Activated T-cell treated with anti-CD3 and anti-CD28 coated beads, Interleukin-2, amount 50 U/mL, for 72 hours (primary cell): ENCODE data around the gene IL9R. TPM values are rescaled to one million over a fixed set of nuclear protein-coding genes. Genes with fewer than 3 reads are reported as not detected.

Experiments
- ATAC-seq, 2 donors: fragments of 150-1000 bp; cut with Tn5 transposase; replicated peaks in 1 of 2; 2 replicates each; pipeline ENCODE4 v1.10.0; 2021; ENCODE audit warnings: moderate library complexity in 2 of 2, mild to moderate bottlenecking in 1 of 2
- DNase-seq, 2 donors: peaks; one replicate each; pipeline ENCODE4 v3.0.0; 2021 to 2022; ENCODE audit warnings: mixed read lengths in 1 of 2
- H3K27ac Mint-ChIP-seq: one replicate; pipeline ENCODE4 v1.8.0; 2022; ENCODE audit warnings: mild to moderate bottlenecking, moderate library complexity, mixed read lengths
- H3K27me3 Mint-ChIP-seq: one replicate; pipeline ENCODE4 v1.8.0; 2022; ENCODE audit warnings: low read depth, mixed read lengths
- H3K36me3 Mint-ChIP-seq, 2 donors: one replicate each; pipeline ENCODE4 v1.8.0; 2022; ENCODE audit warnings: mixed read lengths in 2 of 2, mild to moderate bottlenecking in 1 of 2; ENCODE audit not compliant: insufficient read depth in 2 of 2
- H3K4me1 Mint-ChIP-seq: one replicate; pipeline ENCODE4 v1.8.0; 2022; ENCODE audit warnings: low read depth, mixed read lengths
- H3K4me3 Mint-ChIP-seq, 2 donors: one replicate each; pipeline ENCODE4 v1.8.0; 2022; ENCODE audit warnings: mild to moderate bottlenecking in 2 of 2, mixed read lengths in 2 of 2, moderate library complexity in 2 of 2
- H3K9me3 Mint-ChIP-seq, 2 donors: one replicate each; pipeline ENCODE4 v1.8.0; 2022; ENCODE audit warnings: mixed read lengths in 2 of 2
- total RNA-seq, 2 donors: library from RNA; stranded (reverse); gene quantifications; one replicate each; pipeline ENCODE4 v1.2.3, GENCODE V29; 2022

Gene IL9R, protein sequence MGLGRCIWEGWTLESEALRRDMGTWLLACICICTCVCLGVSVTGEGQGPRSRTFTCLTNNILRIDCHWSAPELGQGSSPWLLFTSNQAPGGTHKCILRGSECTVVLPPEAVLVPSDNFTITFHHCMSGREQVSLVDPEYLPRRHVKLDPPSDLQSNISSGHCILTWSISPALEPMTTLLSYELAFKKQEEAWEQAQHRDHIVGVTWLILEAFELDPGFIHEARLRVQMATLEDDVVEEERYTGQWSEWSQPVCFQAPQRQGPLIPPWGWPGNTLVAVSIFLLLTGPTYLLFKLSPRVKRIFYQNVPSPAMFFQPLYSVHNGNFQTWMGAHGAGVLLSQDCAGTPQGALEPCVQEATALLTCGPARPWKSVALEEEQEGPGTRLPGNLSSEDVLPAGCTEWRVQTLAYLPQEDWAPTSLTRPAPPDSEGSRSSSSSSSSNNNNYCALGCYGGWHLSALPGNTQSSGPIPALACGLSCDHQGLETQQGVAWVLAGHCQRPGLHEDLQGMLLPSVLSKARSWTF
- total RNA-seq, result 1 to 10 TPM; 5.2 to 9.8 TPM

DNA sequence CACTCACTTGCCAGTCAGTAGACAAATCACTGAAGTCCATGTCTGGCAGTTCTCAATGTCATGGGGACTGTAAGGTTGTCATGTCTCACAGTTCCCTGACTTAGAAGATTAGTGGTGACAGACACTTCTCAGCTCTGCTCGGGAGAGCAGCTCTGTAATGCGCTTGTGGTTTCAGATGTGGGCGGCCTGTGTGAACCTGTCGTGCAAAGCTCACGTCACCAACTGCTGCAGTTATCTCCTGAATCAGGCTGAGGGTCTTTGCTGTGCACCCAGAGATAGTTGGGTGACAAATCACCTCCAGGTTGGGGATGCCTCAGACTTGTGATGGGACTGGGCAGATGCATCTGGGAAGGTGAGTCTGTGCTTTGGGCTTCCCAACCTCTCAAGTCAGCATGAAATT is at the start of gene IL9R:
Gene IL9R (plus strand): TSS at position 261 of the 400 bp plus-strand sequence. CDS start 64 bp downstream, at position 325.
- Mint-ChIP-seq H3K4me3 (peak within 1 kb of the TSS; percentile 61 to 64), H3K27ac (peak within 1 kb of the TSS; percentile 32), H3K27me3 (peaks cover 4% of the 10 kb centered on the region), H3K36me3 (no peaks in the 10 kb centered on the region), H3K4me1 (peaks cover 19% of the 10 kb centered on the region), H3K9me3 (no peaks in the 10 kb centered on the region)
- peak; percentile 65 to 69 for DNase-seq
- peak; percentile 92 to 95 for ATAC-seq

DNA sequence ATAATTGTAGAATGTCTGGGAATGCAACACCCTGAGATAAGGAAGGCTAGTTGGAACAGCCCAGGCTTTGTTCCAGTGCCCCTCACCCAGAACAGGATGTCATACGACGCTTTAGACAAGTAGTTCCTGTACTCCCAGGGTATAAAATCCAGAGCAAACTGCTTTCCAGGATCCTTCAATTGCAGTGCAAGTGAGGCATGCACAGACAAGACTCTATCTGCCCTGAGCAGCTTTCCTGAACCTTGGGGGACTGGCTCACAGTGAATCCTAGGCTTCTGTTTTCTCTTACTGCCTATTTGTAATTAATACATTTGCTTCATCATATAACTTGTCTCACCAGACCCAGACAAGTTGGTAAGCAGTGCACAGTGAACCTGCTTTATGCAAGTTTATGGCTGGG is 48.4 kb upstream of the IL9R start:
- H3K9me3 Mint-ChIP-seq, result peaks cover 0 to 3% of the 10 kb centered on the region in 2 donors
- peaks cover 5% of the 10 kb centered on the region for H3K27me3 Mint-ChIP-seq
- H3K4me3 Mint-ChIP-seq, result no peak overlapping the region
- H3K27ac Mint-ChIP-seq, result no peak overlapping the region
- peaks cover 3 to 4% of the 10 kb centered on the region in 2 donors for H3K36me3 Mint-ChIP-seq
- no peak for ATAC-seq
- no peaks in the 10 kb centered on the region for H3K4me1 Mint-ChIP-seq
- no peak for DNase-seq

DNA sequence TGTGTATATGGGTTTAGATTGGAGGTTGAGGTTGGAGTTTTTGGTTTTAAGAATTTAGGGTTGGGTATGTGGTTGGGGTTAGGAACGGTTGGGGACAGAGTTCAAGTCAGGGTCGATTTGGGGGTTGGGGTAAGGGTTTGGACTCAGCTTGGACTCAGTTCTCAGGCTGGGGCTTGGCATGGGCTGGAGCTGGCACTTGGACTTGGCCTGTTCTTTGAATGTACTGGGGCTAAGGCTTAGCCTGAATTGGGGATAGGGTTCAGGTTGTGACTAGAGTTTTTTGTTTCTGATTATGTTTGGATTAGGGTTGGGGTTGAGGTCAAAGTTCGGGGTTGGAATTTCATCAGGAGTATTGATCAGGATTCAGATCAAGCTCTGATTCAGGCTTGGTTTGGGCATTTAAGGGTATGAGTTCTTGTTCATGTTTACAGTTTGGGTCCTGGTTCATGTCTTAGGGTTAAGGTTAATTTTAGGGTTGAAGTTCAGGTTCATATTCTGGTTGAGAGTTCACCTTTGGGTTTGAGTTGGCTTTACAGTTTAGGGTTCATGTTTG is 46.2 kb upstream of the IL9R start:
- no peaks in the 10 kb centered on the region for H3K4me1 Mint-ChIP-seq
- peaks cover 0 to 2% of the 10 kb centered on the region in 2 donors for H3K9me3 Mint-ChIP-seq
- peaks cover 0 to 2% of the 10 kb centered on the region in 2 donors for H3K36me3 Mint-ChIP-seq
- no peak overlapping the region for H3K27ac Mint-ChIP-seq
- no peak overlapping the region for H3K4me3 Mint-ChIP-seq
- DNase-seq, result no peak
- no peak for ATAC-seq
- H3K27me3 Mint-ChIP-seq, result peaks cover under 1% of the 10 kb centered on the region

DNA sequence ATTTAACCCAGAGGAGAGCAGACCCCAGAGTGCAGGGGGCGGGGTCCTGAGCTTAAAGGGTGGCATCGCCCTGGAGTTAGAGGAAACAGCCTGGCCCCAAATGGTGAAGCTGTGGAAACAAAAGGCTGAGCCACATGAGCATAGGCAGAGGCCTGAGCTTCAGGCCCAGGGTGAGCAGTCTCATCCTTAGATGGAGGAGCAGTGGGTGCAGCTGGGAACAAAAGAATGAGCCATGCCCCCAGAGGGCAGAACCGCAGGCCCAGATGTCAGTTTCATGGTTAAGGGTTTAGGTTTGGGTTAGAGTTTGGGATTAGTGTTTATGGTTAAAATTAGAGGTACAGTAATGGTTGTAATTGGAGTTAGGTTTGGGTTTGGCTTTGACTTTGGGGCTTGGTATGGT is 44.4 kb upstream of the IL9R start:
- H3K36me3 Mint-ChIP-seq, result peaks cover 0 to 2% of the 10 kb centered on the region in 2 donors
- no peaks in the 10 kb centered on the region for H3K4me1 Mint-ChIP-seq
- DNase-seq (no peak), ATAC-seq (no peak)
- no peak overlapping the region for H3K4me3 Mint-ChIP-seq
- peaks cover 0 to 2% of the 10 kb centered on the region in 2 donors for H3K9me3 Mint-ChIP-seq
- no peaks in the 10 kb centered on the region for H3K27me3 Mint-ChIP-seq
- no peak overlapping the region for H3K27ac Mint-ChIP-seq

DNA sequence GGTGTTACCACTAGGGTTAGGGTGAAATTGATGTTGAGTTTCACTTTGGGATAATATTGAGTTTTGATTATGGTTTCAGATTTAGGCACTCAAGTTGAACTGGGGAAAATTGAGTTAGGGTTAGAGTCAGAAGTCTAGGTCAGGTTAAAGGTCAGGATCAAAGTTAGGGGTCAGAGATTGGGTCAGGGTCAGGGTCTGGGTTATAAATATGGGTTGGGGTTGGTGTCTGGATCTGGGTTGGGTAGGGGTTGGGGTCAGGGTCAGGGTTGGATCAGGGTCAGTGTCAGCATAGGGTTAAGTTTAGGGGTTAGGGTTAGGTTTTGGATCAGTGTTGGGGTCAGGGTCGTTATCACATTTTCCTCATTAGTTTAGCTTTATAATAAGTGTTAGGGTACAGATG is 42.7 kb upstream of the IL9R start:
- ATAC-seq (no peak), DNase-seq (no peak)
- no peaks in the 10 kb centered on the region for H3K4me1 Mint-ChIP-seq
- peaks cover 0 to 2% of the 10 kb centered on the region in 2 donors for H3K36me3 Mint-ChIP-seq
- H3K27ac Mint-ChIP-seq, result no peak overlapping the region
- H3K27me3 Mint-ChIP-seq, result no peaks in the 10 kb centered on the region
- peaks cover 0 to 2% of the 10 kb centered on the region in 2 donors for H3K9me3 Mint-ChIP-seq
- no peak overlapping the region for H3K4me3 Mint-ChIP-seq

DNA sequence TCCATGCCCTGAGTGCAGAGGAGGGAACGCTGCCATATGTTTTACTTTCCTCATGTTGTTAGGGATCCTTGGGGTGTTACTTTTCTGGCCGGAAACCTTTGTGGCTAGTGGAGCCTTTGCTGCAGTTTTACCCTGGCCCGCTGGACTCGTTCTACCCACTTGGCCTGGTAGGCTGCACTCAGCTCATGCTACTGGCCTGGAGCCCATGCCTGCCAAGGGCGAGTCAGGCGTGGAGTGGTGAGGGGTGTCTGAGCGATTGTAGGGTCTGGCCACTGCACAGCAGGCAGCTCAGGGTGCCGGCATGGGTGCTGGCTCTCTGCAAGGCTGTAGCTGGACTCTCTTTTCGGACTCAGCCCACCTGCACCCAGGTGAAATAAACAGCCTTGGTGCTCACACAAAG is 41.4 kb upstream of the IL9R start:
- no peaks in the 10 kb centered on the region for H3K4me1 Mint-ChIP-seq
- H3K27me3 Mint-ChIP-seq, result no peaks in the 10 kb centered on the region
- H3K9me3 Mint-ChIP-seq, result peaks cover 0 to 2% of the 10 kb centered on the region in 2 donors
- ATAC-seq, result no peak
- H3K4me3 Mint-ChIP-seq, result no peak overlapping the region
- H3K36me3 Mint-ChIP-seq, result peaks cover 0 to 2% of the 10 kb centered on the region in 2 donors
- no peak overlapping the region for H3K27ac Mint-ChIP-seq
- DNase-seq, result no peak

DNA sequence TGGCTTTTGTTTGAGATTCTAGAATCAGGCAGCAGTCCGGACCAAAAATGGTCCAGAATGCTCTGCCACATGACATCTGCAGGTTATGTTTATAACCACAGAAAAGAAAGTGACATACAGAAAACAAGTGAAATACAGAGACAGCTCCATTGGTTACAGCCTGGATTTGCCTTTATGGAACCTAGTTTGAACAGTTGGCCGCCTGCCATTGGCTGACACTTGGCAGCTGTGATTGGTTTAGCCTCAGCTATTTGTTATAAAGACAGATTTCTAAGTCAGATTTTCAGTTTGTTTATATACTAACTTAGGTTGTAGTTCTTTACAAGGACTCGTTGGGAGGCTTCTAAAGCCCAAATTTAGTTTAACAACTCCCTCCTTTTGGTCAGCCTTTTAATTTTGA is 40.8 kb upstream of the IL9R start:
- H3K4me3 Mint-ChIP-seq, result no peak overlapping the region
- no peak for ATAC-seq
- H3K9me3 Mint-ChIP-seq, result peaks cover 0 to 2% of the 10 kb centered on the region in 2 donors
- no peak overlapping the region for H3K27ac Mint-ChIP-seq
- H3K36me3 Mint-ChIP-seq, result peaks cover 0 to 2% of the 10 kb centered on the region in 2 donors
- DNase-seq, result no peak
- H3K4me1 Mint-ChIP-seq, result no peaks in the 10 kb centered on the region
- peaks cover 3% of the 10 kb centered on the region for H3K27me3 Mint-ChIP-seq

DNA sequence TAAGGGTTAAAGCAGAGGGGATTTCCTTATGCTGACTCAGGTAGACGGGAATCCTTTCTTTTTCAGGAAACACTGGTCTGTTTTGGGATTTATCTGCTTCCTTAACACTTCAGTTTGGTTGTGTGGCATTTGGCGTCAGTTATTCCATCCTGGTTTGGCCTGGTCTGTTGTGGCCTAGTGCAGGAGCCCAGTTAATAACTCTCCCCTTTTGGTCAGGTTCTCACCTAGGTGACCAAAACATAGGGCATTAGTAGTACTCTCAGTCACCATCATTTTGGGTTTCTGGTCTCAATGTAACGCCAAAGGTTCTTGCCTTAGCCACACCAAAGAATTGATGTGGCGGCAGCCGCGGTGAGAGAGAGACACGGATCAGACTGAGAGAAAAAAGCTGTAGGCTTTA is 39.7 kb upstream of the IL9R start:
- Mint-ChIP-seq H3K4me1 (no peaks in the 10 kb centered on the region), H3K4me3 (no peak overlapping the region), H3K36me3 (peaks cover 0 to 2% of the 10 kb centered on the region in 2 donors), H3K9me3 (peaks cover 0 to 2% of the 10 kb centered on the region in 2 donors), H3K27ac (no peak overlapping the region), H3K27me3 (peaks cover 6% of the 10 kb centered on the region)
- ATAC-seq (no peak), DNase-seq (no peak)

DNA sequence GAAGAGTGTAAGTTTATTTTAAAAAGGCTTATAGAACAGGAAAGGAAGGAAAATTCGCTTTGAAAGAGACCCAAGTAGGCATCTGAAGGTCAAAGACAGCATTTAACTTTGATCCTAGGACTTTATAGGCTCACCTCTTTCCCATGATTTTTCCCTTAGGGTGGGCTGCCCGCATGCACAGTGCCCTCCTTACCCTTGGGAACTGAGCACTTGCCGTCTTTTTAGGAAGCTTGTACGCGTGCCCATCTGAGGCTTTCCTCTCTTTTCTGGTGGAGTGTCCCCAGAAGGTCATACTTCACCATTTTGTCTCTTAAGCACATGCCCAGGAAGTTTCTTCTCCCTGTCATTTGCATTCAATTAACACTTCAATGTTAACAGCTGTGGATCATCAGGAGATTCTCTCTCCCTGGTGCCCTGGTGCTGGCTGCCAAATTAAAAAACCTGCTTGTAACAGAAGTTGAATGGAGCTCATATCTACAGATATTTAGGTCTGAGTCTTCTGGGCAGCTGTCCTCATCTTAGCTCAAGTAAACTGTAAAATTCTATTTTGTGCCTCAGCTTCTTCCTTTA is 38.4 kb upstream of the IL9R start:
- DNase-seq (no peak), ATAC-seq (no peak)
- Mint-ChIP-seq H3K4me3 (no peak overlapping the region), H3K4me1 (no peaks in the 10 kb centered on the region), H3K27me3 (peaks cover 6% of the 10 kb centered on the region), H3K36me3 (peaks cover 2 to 4% of the 10 kb centered on the region in 2 donors), H3K9me3 (peaks cover 5% of the 10 kb centered on the region in 2 donors), H3K27ac (no peak overlapping the region)

DNA sequence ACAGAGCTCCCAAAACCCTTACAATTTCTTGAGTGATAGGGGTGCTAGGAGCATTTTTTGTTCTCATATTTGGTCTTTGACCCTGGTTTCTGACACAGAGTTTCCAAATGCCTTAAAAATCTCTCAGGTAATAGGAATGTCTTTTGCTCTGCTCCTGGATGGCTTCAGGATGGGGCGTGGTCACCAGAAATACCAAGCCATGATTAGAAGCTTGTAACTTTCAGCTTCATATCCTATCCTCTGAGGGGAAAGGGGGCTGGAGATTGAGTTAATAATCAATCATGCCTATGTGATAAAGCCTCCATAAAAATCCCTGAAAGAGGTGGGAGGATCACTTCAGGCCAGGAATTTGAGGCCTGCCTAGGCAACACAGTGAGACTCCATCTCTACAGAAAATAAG is 34.6 kb upstream of the IL9R start:
- Mint-ChIP-seq H3K27ac (no peak overlapping the region), H3K4me1 (no peaks in the 10 kb centered on the region), H3K27me3 (peaks cover 23% of the 10 kb centered on the region), H3K4me3 (no peak overlapping the region), H3K36me3 (peaks cover 0 to 4% of the 10 kb centered on the region in 2 donors), H3K9me3 (peaks cover 4 to 5% of the 10 kb centered on the region in 2 donors)
- DNase-seq (no peak), ATAC-seq (no peak)

DNA sequence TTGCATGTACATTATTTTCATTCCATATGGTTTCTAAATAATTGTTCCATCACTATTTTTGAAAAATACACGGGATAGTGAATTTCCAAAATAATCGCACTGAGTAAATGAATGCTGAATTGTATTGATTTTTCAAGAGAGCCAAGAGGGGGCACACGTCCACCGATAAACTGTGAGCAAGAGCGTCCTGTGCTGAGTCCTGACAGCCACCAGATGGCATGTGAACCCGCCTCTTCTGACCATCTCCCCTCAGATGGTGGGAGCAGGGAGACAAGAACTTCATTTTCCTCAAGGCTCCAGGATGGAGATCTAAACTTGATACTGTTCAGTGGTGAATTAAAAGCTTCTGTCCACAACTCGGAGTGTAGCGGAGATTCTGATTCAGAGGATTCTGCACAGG is 30.6 kb upstream of the IL9R start:
- peak; percentile 24 to 46 for DNase-seq
- Mint-ChIP-seq H3K36me3 (peaks cover 6 to 7% of the 10 kb centered on the region in 2 donors), H3K4me3 (no peak overlapping the region), H3K27me3 (peaks cover 42% of the 10 kb centered on the region), H3K4me1 (peaks cover 10% of the 10 kb centered on the region), H3K9me3 (peaks cover 9 to 14% of the 10 kb centered on the region in 2 donors), H3K27ac (no peak overlapping the region)
- peak; percentile 76 to 83 for ATAC-seq

DNA sequence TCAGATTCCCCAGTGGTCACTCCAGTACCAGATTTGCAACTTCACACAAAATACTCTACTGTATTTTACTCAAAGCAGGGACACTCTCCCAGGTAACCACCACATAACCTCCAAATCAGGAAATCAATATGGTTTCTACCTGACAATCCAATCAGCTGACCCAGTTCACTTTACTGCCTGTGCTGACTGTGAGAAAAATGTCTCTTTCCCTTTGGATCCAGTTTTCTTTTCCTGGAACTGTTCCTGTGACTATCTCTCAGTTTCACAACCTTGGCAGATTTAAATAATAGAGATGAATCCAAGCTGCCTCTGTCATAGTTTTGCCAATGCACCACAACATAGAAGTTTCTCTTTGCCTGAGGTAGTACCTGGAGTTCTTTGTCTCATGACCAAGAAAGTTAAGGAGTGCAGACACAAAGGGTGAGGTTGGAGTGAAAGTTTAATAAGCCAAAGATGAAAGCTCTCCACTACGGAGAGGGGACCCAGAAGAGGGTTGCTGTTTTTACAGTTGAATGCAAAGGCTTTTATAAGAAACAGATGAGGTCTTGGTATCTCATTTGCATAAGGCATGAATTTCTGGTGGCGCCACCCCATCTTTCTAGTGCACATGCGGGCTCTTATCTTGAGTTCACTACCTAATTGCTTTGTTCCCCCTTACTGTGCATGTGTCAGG is 29.7 kb upstream of the IL9R start:
- H3K9me3 Mint-ChIP-seq, result peaks cover 9 to 14% of the 10 kb centered on the region in 2 donors

DNA sequence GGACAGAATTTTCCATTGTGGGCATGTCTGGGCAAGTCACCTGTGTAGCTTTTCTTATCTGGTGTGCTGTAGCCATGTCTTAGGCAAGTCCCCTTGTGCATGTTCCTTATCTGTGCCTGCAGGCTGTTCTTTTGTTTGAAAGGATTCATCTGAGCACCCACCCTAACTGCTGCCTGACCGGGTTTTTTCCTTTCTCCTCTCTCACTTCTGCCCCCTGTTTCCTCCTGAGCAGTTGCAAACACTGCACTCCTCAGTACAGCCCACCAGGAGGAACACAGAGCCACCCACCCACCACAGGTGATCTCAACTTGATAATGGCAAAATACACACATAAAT is 29.2 kb upstream of the IL9R start:
- Mint-ChIP-seq H3K4me1 (peaks cover 10% of the 10 kb centered on the region), H3K9me3 (peaks cover 9 to 14% of the 10 kb centered on the region in 2 donors), H3K27me3 (peaks cover 41% of the 10 kb centered on the region), H3K27ac (no peak overlapping the region), H3K36me3 (peaks cover 6 to 7% of the 10 kb centered on the region in 2 donors), H3K4me3 (peak overlapping the region in 1 of 2 donors; percentile 7)
- no peak for DNase-seq
- peak in 1 of 2 donors; percentile 25 for ATAC-seq

More for the DNA sequence above, 29.7 kb upstream of the IL9R start:
- no peak overlapping the region for H3K4me3 Mint-ChIP-seq
- H3K4me1 Mint-ChIP-seq, result peaks cover 10% of the 10 kb centered on the region
- peak in 1 of 2 donors; percentile 29 for ATAC-seq
- DNase-seq, result peak in 1 of 2 donors; percentile 1
- H3K36me3 Mint-ChIP-seq, result peaks cover 6 to 7% of the 10 kb centered on the region in 2 donors
- no peak overlapping the region for H3K27ac Mint-ChIP-seq
- H3K27me3 Mint-ChIP-seq, result peaks cover 41% of the 10 kb centered on the region
